SK-N-MC (cell line): Measurements from ENCODE around the gene TTC34.

Experiments
- DNase-seq: peaks from one replicate; pipeline ENCODE4 v3.0.0-alpha.2; 2011; ENCODE audit warnings: low read depth, low spot score
- H3K27ac ChIP-seq: fragments of 200-600 bp; sonication (generic); 2 replicates; pipeline ENCODE4 v1.5.1; 2016; ENCODE audit warnings: mixed run types
- H3K36me3 ChIP-seq: fragments of 200-600 bp; sonication (generic); 2 replicates; pipeline ENCODE4 v1.6.1; 2017; ENCODE audit warnings: antibody characterized with exemption, low read length, mixed read lengths; ENCODE audit not compliant: insufficient read depth
- H3K4me3 ChIP-seq: fragments of 200-600 bp; sonication (generic); 2 replicates; pipeline ENCODE4 v1.5.1; 2016
- H3K9ac ChIP-seq: fragments of 200-600 bp; sonication (generic); 2 replicates; pipeline ENCODE4 v1.8.0; 2017; ENCODE audit warnings: mixed run types, mixed read lengths; ENCODE audit not compliant: insufficient read length
- H3K9me3 ChIP-seq: fragments of 200-600 bp; sonication (generic); 2 replicates; pipeline ENCODE4 v1.6.1; 2017; ENCODE audit warnings: low read depth, mild to moderate bottlenecking, antibody characterized with exemption, low read length, moderate library complexity, mixed read lengths
- EZH2 ChIP-seq: fragments of 200-600 bp; sonication (generic); IDR thresholded peaks from one replicate; pipeline ENCODE4 v1.6.1; 2017; ENCODE audit warnings: antibody characterized with exemption
- FOXP2 ChIP-seq: optimal IDR thresholded peaks from 2 replicates; pipeline ENCODE3; 2011; ENCODE audit warnings: mild to moderate bottlenecking, moderate library complexity; ENCODE audit not compliant: insufficient read depth; ENCODE audit errors: extremely low read length, control extremely low read depth
- POLR2AphosphoS5 ChIP-seq: IDR thresholded peaks from 2 replicates; pipeline ENCODE4 v1.6.1; 2012; ENCODE audit warnings: mild to moderate bottlenecking, low read depth, low read length, borderline replicate concordance

The TTC34 gene

GRCh38 chr1:2642131-2642559, 159.3 kb downstream of the TTC34 start:
- no peak for TF ChIP-seq EZH2
- TF ChIP-seq POLR2AphosphoS5 = 0 out of 2 replicates have a peak, but pooled peaks have one; percentile 5
- Histone ChIP-seq H3K9ac (peak overlapping the region; percentile 93), H3K4me3 (peak overlapping the region; percentile 96), H3K9me3 (peaks cover 5% of the 10 kb centered on the region; the same call in 1 of the 2 replicates), H3K36me3 (no peaks in the 10 kb centered on the region), H3K27ac (no peak overlapping the region)
- no peak for DNase-seq

GRCh38 chr1:2641381-2642130, 159.9 kb downstream of the TTC34 start:
- no peak for DNase-seq
- no peak overlapping the region for H3K9ac ChIP-seq
- TF ChIP-seq FOXP2 = no peak
- TF ChIP-seq EZH2 = no peak
- 0 out of 2 replicates have a peak, but pooled peaks have one; percentile 9 for TF ChIP-seq POLR2AphosphoS5
- no peaks in the 10 kb centered on the region for H3K36me3 ChIP-seq
- peak overlapping the region; percentile 96 for H3K4me3 ChIP-seq
- peaks cover 1% of the 10 kb centered on the region; the same call in 1 of the 2 replicates for H3K9me3 ChIP-seq
- H3K27ac ChIP-seq = no peak overlapping the region

- no peak overlapping the region for H3K4me3 ChIP-seq
- no peak overlapping the region for H3K9ac ChIP-seq
- DNase-seq = no peak
- no peaks in the 10 kb centered on the region for H3K9me3 ChIP-seq
- no peak for TF ChIP-seq POLR2AphosphoS5
- no peak overlapping the region for H3K27ac ChIP-seq
- H3K36me3 ChIP-seq = no peaks in the 10 kb centered on the region
Measured at GRCh38 chr1:2640626-2641025, 160.9 kb downstream of the TTC34 start.

GRCh38 chr1:2639607-2640521, 161.6 kb downstream of the TTC34 start:
- no peak for TF ChIP-seq FOXP2
- TF ChIP-seq EZH2 = no peak
- peak; percentile 8; the same call in 1 of the 2 replicates for TF ChIP-seq POLR2AphosphoS5
- Histone ChIP-seq H3K4me3 (no peak overlapping the region), H3K9me3 (no peaks in the 10 kb centered on the region), H3K27ac (no peak overlapping the region), H3K36me3 (no peaks in the 10 kb centered on the region), H3K9ac (no peak overlapping the region)
- no peak for DNase-seq

GRCh38 chr1:2639203-2639602, 162.3 kb downstream of the TTC34 start:
- Histone ChIP-seq H3K9ac (no peak overlapping the region), H3K27ac (no peak overlapping the region), H3K4me3 (no peak overlapping the region), H3K9me3 (no peaks in the 10 kb centered on the region), H3K36me3 (no peaks in the 10 kb centered on the region)
- DNase-seq = no peak
- TF ChIP-seq POLR2AphosphoS5 (peak; percentile 15; the same call in 1 of the 2 replicates), FOXP2 (no peak)

GRCh38 chr1:2638466-2639115, 162.9 kb downstream of the TTC34 start:
- no peak for DNase-seq
- H3K9ac ChIP-seq = no peak overlapping the region
- TF ChIP-seq POLR2AphosphoS5 (no peak), EZH2 (no peak), FOXP2 (no peak)
- no peak overlapping the region for H3K27ac ChIP-seq
- H3K9me3 ChIP-seq = no peaks in the 10 kb centered on the region
- no peaks in the 10 kb centered on the region for H3K36me3 ChIP-seq
- no peak overlapping the region for H3K4me3 ChIP-seq

- Histone ChIP-seq H3K36me3 (no peaks in the 10 kb centered on the region), H3K9me3 (no peaks in the 10 kb centered on the region), H3K9ac (no peak overlapping the region), H3K4me3 (no peak overlapping the region), H3K27ac (no peak overlapping the region)
- no peak for DNase-seq
- no peak for TF ChIP-seq FOXP2
- no peak for TF ChIP-seq POLR2AphosphoS5
- no peak for TF ChIP-seq EZH2
Measured at GRCh38 chr1:2637442-2638145, 163.9 kb downstream of the TTC34 start.

GRCh38 chr1:2636733-2637132, 164.8 kb downstream of the TTC34 start:
- Histone ChIP-seq H3K9ac (no peak overlapping the region), H3K36me3 (no peaks in the 10 kb centered on the region), H3K27ac (no peak overlapping the region), H3K4me3 (no peak overlapping the region), H3K9me3 (no peaks in the 10 kb centered on the region)
- no peak for DNase-seq
- TF ChIP-seq POLR2AphosphoS5 (no peak), FOXP2 (no peak)
